Sigmoid colon (tissue), 4 donors: Measurements from ENCODE around the gene HSD17B11.

Source experiments
- CTCF ChIP-seq, 4 experiments: fragments of 450-650 bp in 3 of 4; fragments of 200-600 bp in 1 of 4; IDR thresholded peaks; one replicate each; pipeline ENCODE4 v1.5.1; 2016 to 2019; ENCODE audit warnings: antibody characterized with exemption in 4 of 4, mild to moderate bottlenecking in 3 of 4, moderate library complexity in 2 of 4
- EP300 ChIP-seq, 4 donors: sonication (generic); formaldehyde crosslinking; IDR thresholded peaks; one replicate each; pipeline ENCODE4 v1.6.1; 2017; ENCODE audit warnings: antibody characterized with exemption in 4 of 4
- POLR2A ChIP-seq, 2 donors: fragments of 450-650 bp; IDR thresholded peaks; one replicate each; pipeline ENCODE4 v1.6.1; 2016; ENCODE audit warnings: antibody characterized with exemption in 2 of 2, mild to moderate bottlenecking in 2 of 2, moderate library complexity in 2 of 2
- POLR2AphosphoS5 ChIP-seq, 4 donors: sonication (generic); formaldehyde crosslinking; IDR thresholded peaks; one replicate each; pipeline ENCODE4 v1.6.1; 2017; ENCODE audit warnings: antibody characterized with exemption in 4 of 4

GRCh38 chr4:87326460-87326859, 64.5 kb downstream of the HSD17B11 start:
- TF ChIP-seq CTCF (IDR thresholded peaks at IDR 0.05) = no peak
- no peak for TF ChIP-seq POLR2AphosphoS5 (IDR thresholded peaks at IDR 0.05)
- no peak for TF ChIP-seq POLR2A (IDR thresholded peaks at IDR 0.05)
- no peak for TF ChIP-seq EP300 (IDR thresholded peaks at IDR 0.05)
